ENCODE data around the gene CTDSPL. TPM values are rescaled to one million over a fixed set of nuclear protein-coding genes. Genes with fewer than 3 reads are reported as not detected.

CTDSPL gene
- total and polyA plus RNA-seq, 10 of the 15 experiments (the other 5 are each of a cell fraction or from before 2014, with no cell fraction given), result 0.05 to 0.51 (median 0.18) TPM; not detected in 6

- Histone ChIP-seq H3K9me3 (replicated peaks; ENCODE audit: control insufficient read depth, insufficient read depth, low read length) (no peaks in the 10 kb centered on the region; the same call in 2 of the 3 replicates), H2AFZ (ENCODE audit: control insufficient read depth, low read depth, low read length) (no peak overlapping the region), H3K4me1 (ENCODE audit: control insufficient read depth, insufficient read depth, low read length) (no peaks in the 10 kb centered on the region), H4K20me1 (ENCODE audit: control insufficient read depth, insufficient read depth) (no peaks in the 10 kb centered on the region), H3K27ac (ENCODE audit: control insufficient read depth, insufficient read depth) (no peak overlapping the region), H3K27me3 (replicated peaks in 1 of 2; ENCODE audit: control insufficient read depth in 2 of 2, insufficient read depth in 2 of 2, low read length in 1 of 2) (no peaks in the 10 kb centered on the region), H3K4me3 (no peak overlapping the region), H3K9ac (ENCODE audit: control insufficient read depth, insufficient read depth, low read length) (no peak overlapping the region), H3K4me2 (ENCODE audit: control insufficient read depth, insufficient read depth) (no peak overlapping the region), H3K79me2 (ENCODE audit: control insufficient read depth, insufficient read depth, low read length) (no peaks in the 10 kb centered on the region), H3K36me3 (ENCODE audit: control insufficient read depth in 2 of 2, insufficient read depth in 2 of 2, low read length in 1 of 2) (no peaks in the 10 kb centered on the region)
- intact Hi-C loops (cut with micrococcal nuclease; ENCODE audit: unreplicated experiment), result no loop called here
- POLR2A ChIA-PET, result no interaction called here
- 2% methylated on average over 5 of the region's 5 CpGs for WGBS (ENCODE audit: insufficient coverage, insufficient replicate concordance, low lambda C conversion rate, missing lambda C conversion rate)
- no peak for DNase-seq (ENCODE audit: low read depth, low spot score)
- no peak for TF ChIP-seq TBL1XR1 (IDR thresholded peaks at IDR 0.05; ENCODE audit: low read depth, low read length)
- no peak for TF ChIP-seq NRF1 (conservative IDR thresholded peaks at IDR 0.05; ENCODE audit: low read depth, low read length)
- no peak for TF ChIP-seq HCFC1 (IDR thresholded peaks at IDR 0.05; ENCODE audit: low read length)
- no peak for TF ChIP-seq ZBTB11 (CRISPR knock-in tag; IDR thresholded peaks at IDR 0.05)
- no peak for TF ChIP-seq RELB (IDR thresholded peaks at IDR 0.05; ENCODE audit: low read depth)
- TF ChIP-seq CEBPB (IDR thresholded peaks at IDR 0.05; ENCODE audit: borderline replicate concordance in 1 of 2, low read depth in 2 of 2, low read length in 2 of 2), result no peak
- TF ChIP-seq YY1 (IDR thresholded peaks at IDR 0.05; ENCODE audit: low read depth, low read length), result no peak
- RAD21 ChIA-PET (ENCODE audit: unreplicated experiment), result no interaction called here
- in situ Hi-C loops (cut with MboI), result no loop called here
- CTCF ChIA-PET, result interaction anchor here (1.4 to 4.0 kb wide), 3 partner anchors 17 to 101 kb away, joined by 3 to 12 read pairs (median 6); no protein-coding TSS in a partner anchor
- SMC1A ChIA-PET (ENCODE audit: uncharacterized antibody, unreplicated experiment), result no interaction called here
- BruUV-seq (replicated peaks), result no TSS peak
- no peak for FAIRE-seq
- no peak for ATAC-seq
These were observed 10.9 kb downstream of the CTDSPL start for GRCh38 chr3:37872413-37873160.

Data from GM12878 (cell line).